Stomach (tissue), 4 donors: Measurements from ENCODE around the gene PDE4B.
"Not testable (repeated sequence)": the region's sequence is repeated elsewhere in the genome, so short reads cannot be mapped to it uniquely, and the experiment has no call there.

Experiments
- EP300 ChIP-seq: sonication (generic); formaldehyde crosslinking; IDR thresholded peaks from one replicate; pipeline ENCODE4 v1.6.1; 2017; ENCODE audit warnings: antibody characterized with exemption
- POLR2A ChIP-seq, 4 donors: fragments of 450-650 bp; IDR thresholded peaks; one replicate each; pipeline ENCODE4 v1.6.1; 2016; ENCODE audit warnings: antibody characterized with exemption in 4 of 4, control low read depth in 2 of 4, mild to moderate bottlenecking in 1 of 4, moderate library complexity in 1 of 4
- POLR2AphosphoS5 ChIP-seq, 3 donors: sonication (generic); formaldehyde crosslinking; IDR thresholded peaks; one replicate each; pipeline ENCODE4 v1.6.1; 2016; ENCODE audit warnings: antibody characterized with exemption in 3 of 3
- TF ChIP-seq, protein P1 (sequence below), 7 experiments: fragments of 450-650 bp in 4 of 7; fragments of 200-600 bp in 3 of 7; sonication (generic) in 3 of 7; IDR thresholded peaks; one replicate each; pipeline ENCODE4 v1.5.1; 2016 to 2019; ENCODE audit warnings: antibody characterized with exemption in 7 of 7, control low read depth in 2 of 7, mild to moderate bottlenecking in 1 of 7

DNA sequence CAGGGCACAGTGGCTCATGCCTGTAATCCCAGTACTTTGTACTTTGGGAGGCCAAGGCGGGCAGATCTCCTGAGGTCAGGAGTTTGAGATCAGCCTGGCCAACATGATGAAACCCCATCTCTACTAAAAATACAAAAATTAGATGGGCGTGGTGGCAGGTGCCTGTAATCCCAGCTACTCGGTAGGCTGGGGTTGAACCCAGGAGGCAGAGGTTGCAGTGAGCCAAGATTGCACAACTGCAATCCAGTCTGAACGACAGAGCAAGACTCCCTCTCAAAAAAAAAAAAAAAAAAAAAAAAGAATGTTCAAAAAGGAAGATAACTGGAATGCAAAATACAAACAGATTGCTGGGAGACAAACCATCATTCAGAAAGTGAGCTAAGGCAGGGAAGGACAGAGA lies 343.7 kb downstream of the PDE4B start:
- TF ChIP-seq, protein P1, sequence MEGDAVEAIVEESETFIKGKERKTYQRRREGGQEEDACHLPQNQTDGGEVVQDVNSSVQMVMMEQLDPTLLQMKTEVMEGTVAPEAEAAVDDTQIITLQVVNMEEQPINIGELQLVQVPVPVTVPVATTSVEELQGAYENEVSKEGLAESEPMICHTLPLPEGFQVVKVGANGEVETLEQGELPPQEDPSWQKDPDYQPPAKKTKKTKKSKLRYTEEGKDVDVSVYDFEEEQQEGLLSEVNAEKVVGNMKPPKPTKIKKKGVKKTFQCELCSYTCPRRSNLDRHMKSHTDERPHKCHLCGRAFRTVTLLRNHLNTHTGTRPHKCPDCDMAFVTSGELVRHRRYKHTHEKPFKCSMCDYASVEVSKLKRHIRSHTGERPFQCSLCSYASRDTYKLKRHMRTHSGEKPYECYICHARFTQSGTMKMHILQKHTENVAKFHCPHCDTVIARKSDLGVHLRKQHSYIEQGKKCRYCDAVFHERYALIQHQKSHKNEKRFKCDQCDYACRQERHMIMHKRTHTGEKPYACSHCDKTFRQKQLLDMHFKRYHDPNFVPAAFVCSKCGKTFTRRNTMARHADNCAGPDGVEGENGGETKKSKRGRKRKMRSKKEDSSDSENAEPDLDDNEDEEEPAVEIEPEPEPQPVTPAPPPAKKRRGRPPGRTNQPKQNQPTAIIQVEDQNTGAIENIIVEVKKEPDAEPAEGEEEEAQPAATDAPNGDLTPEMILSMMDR (IDR thresholded peaks at IDR 0.05): not testable (repeated sequence)
- not testable (repeated sequence) for TF ChIP-seq EP300; POLR2A (IDR thresholded peaks at IDR 0.05); POLR2AphosphoS5 (IDR thresholded peaks at IDR 0.05)
